Activated T-helper 2 cell treated with anti-CD3 and anti-CD28 coated beads, Interferon-gamma antibody, Interleukin-2, Interleukin-4, amounts not matched to agents 10 μg/mL and 5 μg/mL and 100 μg/mL, durations not matched to agents 14 hours and 24 hours and 36 hours (primary cell): ENCODE measurements around the gene ANKRD11. TPM values are rescaled to one million over a fixed set of nuclear protein-coding genes. Genes with fewer than 3 reads are reported as not detected.
A peak's percentile ranks its signal among the peaks of the same experiment; 100 is the strongest.
"Not testable (repeated sequence)": the region's sequence is repeated elsewhere in the genome, so short reads cannot be mapped to it uniquely, and the experiment has no call there.

ENCODE experiments used
- DNase-seq: peaks from one replicate; pipeline ENCODE4 v3.0.0; 2021; ENCODE audit warnings: low spot score
- H3K27ac Mint-ChIP-seq: one replicate; pipeline ENCODE4 v1.8.0; 2021; ENCODE audit warnings: mixed read lengths
- H3K27me3 Mint-ChIP-seq: one replicate; pipeline ENCODE4 v1.8.0; 2021; ENCODE audit warnings: low read depth, mixed read lengths
- H3K36me3 Mint-ChIP-seq: one replicate; pipeline ENCODE4 v1.8.0; 2021; ENCODE audit warnings: low read depth, mixed read lengths
- H3K4me1 Mint-ChIP-seq: one replicate; pipeline ENCODE4 v1.8.0; 2021; ENCODE audit warnings: low read depth, mixed read lengths
- H3K4me3 Mint-ChIP-seq: one replicate; pipeline ENCODE4 v1.8.0; 2021; ENCODE audit warnings: low read depth, mild to moderate bottlenecking, moderate library complexity, mixed read lengths
- H3K9me3 Mint-ChIP-seq: one replicate; pipeline ENCODE4 v1.8.0; 2021; ENCODE audit warnings: mixed read lengths
- intact Hi-C: fragments of 100-400 bp; cut with micrococcal nuclease; formaldehyde crosslinking; loops from one replicate; pipeline ENCODE4 v1.15.1; 2023
- total RNA-seq: library from RNA; stranded (reverse); gene quantifications from 2 replicates; pipeline ENCODE4 v1.2.3, GENCODE V29; 2022

The ANKRD11 gene
- total RNA-seq, 1 donor from 2014 or later, result 144 TPM

DNA sequence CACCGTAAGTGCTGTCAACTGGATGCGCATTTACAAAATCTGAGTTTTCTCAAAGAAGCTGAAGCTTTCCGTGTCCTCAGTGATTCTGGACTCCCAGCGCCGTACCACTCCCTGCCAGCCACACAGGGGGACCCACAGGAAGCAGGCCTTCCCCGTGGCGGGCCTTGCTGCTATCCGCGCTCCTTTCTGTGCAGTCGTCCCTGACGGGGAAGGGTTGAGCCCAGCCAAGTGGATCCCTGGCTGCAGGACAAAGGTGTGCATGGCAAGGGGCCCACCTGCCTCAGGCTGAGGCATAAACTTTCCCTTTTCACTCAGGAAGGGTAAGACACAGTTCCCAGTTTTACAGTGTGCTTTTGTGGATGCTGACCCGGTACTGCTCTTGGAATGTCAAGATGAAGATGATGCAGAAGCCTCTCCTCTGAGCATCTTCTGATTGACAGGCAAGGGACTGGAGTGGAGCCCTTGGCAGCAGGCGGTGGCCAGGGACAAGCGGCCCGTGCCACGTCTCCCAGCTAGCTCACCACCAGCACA lies 93.0 kb downstream of the ANKRD11 start:
- Mint-ChIP-seq H3K27me3 (no peaks in the 10 kb centered on the region), H3K4me3 (no peak overlapping the region), H3K27ac (no peak overlapping the region), H3K9me3 (no peaks in the 10 kb centered on the region), H3K36me3 (peaks cover 21% of the 10 kb centered on the region), H3K4me1 (peaks cover 22% of the 10 kb centered on the region)
- intact Hi-C loops, result no loop called here
- no peak for DNase-seq

DNA sequence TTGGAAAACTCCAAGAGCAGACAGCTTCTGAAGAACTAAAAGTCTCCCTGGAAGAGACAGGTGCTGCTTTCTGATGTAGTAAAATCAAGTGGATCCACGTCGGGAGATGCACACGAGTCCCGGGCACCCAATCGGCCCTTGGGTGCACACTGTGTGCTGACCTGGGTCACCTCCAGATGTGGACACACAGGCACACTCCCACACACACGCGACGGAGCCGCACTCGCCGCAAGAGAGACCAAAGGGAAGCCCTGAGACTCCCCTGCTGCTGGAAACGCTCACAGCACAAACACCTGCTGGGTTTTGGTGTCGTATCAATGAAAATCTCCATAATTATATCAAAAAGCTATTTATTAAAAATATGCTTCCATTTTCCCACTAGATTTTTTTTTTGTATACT lies 94.2 kb downstream of the ANKRD11 start:
- intact Hi-C loops, result no loop called here
- Mint-ChIP-seq H3K4me1 (peaks cover 16% of the 10 kb centered on the region), H3K27me3 (no peaks in the 10 kb centered on the region), H3K36me3 (peaks cover 28% of the 10 kb centered on the region), H3K9me3 (no peaks in the 10 kb centered on the region), H3K4me3 (no peak overlapping the region), H3K27ac (no peak overlapping the region)
- no peak for DNase-seq

DNA sequence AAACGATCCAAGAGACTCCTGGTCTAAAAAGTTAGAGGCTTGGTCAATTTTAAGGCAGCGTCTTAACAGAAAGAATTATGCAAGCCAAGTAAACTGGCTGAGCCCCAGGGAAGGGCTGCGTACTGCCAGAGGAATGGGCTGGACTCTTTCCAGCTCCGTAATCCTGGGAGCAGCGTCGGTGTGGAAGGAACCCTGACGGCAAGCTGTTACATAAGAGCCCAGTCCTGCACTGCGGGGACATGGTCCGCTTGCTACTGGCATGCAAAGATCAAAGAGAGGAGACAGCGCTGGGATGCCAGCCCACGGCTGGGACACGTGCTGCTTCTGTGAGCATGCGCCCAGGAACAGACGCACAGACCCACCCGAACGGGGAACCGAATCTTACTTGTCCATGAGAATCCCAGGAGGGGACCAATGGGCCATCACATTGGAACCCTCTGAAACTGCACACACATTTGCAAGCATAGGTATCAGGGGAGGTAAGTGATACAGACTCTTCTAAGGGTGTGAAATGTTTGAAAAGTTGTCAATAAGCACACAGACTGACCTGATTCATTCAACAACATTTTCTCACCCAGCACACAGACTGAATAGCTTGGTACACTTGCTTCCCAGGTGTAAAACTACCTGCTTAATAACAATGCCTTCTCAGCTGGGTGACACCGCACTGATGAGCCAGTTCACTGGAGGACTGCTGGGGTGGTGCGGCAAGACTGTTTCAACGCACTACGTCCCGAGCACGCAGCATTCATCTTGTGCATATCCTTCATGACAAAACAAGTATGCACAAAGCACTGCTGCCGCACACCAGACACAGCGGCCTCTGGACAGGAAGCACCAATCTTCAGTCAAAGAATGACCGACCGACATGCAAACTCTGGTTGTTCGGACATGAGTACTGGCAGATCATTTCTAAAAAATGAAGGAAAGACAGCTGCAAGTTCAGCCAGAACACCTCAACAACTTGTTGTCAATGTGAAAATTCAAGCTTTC lies 94.9 kb downstream of the ANKRD11 start:
- intact Hi-C loops, result no loop called here
- peaks cover 16% of the 10 kb centered on the region for H3K4me1 Mint-ChIP-seq
- no peaks in the 10 kb centered on the region for H3K27me3 Mint-ChIP-seq
- H3K9me3 Mint-ChIP-seq, result no peaks in the 10 kb centered on the region
- DNase-seq, result no peak
- H3K36me3 Mint-ChIP-seq, result peaks cover 32% of the 10 kb centered on the region
- no peak overlapping the region for H3K4me3 Mint-ChIP-seq
- H3K27ac Mint-ChIP-seq, result no peak overlapping the region

DNA sequence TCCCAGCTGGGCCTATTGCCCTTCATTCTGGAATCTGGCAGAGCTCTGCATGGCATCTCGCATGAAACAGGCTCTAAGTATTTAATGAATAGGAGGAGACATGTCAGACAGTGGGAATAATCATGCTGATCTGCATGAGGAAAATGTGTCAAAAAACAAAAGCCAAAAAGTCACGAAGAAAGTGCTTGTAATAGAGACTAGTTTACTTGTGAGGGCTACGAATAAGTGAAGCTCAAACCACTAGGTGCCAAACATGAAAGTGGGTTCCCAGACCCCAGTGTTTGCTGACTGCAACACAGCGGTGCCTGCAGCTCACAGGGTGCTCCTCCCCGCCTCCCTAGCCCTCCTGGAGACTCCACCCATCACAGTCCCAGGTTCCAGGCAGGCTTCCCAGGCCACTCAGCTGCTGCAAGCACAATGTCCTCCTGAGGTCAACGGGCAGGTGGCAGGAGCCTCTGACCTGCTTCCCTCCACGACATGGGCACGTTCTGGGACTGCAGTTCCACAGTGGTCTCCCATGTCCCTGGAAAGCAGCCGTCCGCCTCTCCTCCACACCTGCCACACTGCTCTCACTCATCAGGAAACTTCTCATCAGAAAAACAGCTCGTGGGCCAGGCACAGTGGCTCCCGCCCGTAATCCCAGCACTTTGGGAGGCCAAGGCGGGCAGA lies 96.5 kb downstream of the ANKRD11 start:
- H3K4me1 Mint-ChIP-seq, result peaks cover 16% of the 10 kb centered on the region
- intact Hi-C loops, result no loop called here
- no peak overlapping the region for H3K4me3 Mint-ChIP-seq
- peaks cover 36% of the 10 kb centered on the region for H3K36me3 Mint-ChIP-seq
- no peaks in the 10 kb centered on the region for H3K27me3 Mint-ChIP-seq
- H3K27ac Mint-ChIP-seq, result no peak overlapping the region
- no peaks in the 10 kb centered on the region for H3K9me3 Mint-ChIP-seq
- no peak for DNase-seq

DNA sequence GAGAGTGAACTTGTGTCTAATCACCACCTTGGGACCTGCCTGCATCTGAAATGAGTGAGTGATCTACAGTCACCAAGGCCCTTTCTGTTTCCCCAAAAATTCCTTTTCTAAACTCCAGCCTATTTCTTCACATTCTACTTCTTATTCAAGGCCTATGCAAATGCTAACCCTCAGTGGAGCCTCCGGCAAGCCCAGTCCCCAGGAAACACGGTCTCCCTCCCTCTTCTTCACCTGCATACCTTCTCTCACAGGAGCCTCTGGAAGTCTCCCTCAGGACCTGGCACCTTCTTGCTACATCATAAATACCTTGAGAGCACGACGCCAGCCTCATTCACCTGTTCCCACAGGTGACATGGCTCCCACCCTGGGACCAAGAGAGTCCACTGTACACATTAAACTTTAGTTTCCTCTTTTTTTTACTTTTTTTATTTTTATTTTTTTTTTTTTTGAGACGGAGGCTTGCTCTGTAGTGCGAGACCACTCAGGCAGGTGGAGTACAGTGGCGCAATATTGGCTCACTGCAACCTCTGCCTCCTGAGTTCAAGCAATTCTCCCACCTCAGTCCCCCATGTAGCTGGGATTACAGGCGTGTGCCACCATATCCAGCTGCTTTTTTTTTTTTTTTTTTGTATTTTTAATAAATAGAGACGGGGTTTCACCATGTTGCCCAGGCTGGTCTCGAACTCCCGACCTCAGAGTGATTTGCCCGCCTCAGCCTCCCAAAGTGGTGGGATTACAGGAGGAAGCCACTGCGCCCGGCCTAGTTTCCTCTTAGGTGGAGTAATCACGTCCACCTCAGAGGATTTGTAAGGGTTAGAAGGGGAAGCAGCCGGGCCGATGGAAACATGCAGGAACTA lies 97.3 kb downstream of the ANKRD11 start:
- H3K4me1 Mint-ChIP-seq, result peaks cover 21% of the 10 kb centered on the region

DNA sequence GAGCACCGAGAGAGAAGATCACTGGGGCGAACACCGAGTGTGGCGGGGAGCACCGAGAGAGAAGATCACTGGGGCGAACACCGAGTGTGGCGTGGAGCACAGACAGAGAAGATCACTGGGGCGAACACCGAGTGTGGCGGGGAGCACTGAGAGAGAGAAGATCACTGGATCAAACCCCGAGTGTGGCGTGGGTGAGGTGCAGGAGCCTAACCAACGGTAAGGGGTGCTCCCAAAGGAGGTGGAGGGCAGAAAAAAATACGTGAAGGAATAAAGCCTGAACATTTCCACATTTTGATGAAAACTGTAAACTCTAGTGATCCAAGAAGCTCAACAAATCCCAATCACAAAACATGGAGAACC lies 100.2 kb downstream of the ANKRD11 start:
- peaks cover 35% of the 10 kb centered on the region for H3K36me3 Mint-ChIP-seq
- H3K4me3 Mint-ChIP-seq, intact Hi-C loops, H3K9me3 Mint-ChIP-seq, H3K27me3 Mint-ChIP-seq, DNase-seq, H3K27ac Mint-ChIP-seq: not testable (repeated sequence)
- H3K4me1 Mint-ChIP-seq, result peaks cover 42% of the 10 kb centered on the region

More for the DNA sequence above, 97.3 kb downstream of the ANKRD11 start:
- H3K36me3 Mint-ChIP-seq, result peaks cover 34% of the 10 kb centered on the region
- no peaks in the 10 kb centered on the region for H3K9me3 Mint-ChIP-seq
- no peak for DNase-seq
- no peak overlapping the region for H3K27ac Mint-ChIP-seq
- H3K4me3 Mint-ChIP-seq, result no peak overlapping the region
- H3K27me3 Mint-ChIP-seq, result no peaks in the 10 kb centered on the region
- intact Hi-C loops, result no loop called here

DNA sequence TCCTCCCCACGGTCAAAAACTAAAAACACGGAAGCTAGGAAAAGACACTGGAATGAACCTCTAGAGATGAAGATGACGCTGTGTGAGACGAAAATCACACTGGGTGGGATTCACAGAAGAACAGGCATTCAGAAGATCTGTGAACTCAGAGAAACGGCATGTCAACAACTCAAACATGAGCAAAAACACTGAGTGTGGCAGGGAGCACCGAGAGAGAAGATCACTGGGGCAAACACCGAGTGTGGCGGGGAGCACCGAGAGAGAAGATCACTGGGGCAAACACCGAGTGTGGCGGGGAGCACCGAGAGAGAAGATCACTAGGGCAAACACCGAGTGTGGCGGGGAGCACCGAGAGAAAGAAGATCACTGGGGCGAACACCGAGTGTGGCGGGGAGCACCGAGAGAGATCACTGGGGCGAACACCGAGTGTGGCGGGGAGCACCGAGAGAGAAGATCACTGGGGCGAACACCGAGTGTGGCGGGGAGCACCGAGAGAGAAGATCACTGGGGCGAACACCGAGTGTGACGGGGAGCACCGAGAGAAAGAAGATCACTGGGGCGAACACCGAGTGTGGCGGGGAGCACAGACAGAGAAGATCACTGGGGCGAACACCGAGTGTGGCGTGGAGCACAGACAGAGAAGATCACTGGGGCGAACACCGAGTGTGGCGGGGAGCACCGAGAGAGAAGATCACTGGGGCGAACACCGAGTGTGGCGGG lies 100.7 kb downstream of the ANKRD11 start:
- not testable (repeated sequence) for H3K4me3 Mint-ChIP-seq, H3K9me3 Mint-ChIP-seq, H3K27me3 Mint-ChIP-seq, DNase-seq
- intact Hi-C loops, result loop anchor here (2.0 kb wide), 1 partner anchor 29 kb away; no protein-coding TSS in a partner anchor
- peaks cover 36% of the 10 kb centered on the region for H3K36me3 Mint-ChIP-seq
- peaks cover 41% of the 10 kb centered on the region for H3K4me1 Mint-ChIP-seq
- peak overlapping the region; percentile 42 for H3K27ac Mint-ChIP-seq

DNA sequence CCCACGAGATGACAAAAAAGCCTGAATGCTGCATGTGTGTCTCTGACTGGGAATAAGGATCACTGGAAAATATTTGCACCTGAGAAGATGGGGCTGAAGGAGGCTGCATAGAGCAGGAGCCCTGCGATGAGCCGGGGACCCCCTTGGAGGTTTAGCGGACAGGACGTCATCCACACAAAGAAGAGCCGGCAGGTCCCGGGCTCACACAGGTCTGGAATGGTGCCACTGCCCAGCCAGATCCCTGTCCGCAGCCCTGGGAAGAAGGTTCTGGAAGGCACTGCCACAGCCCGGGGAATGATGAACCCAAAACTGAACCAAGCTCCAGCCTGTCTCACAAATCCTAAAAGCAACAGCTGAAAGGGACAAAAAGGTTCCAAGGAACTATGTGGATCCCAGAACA lies 101.8 kb downstream of the ANKRD11 start:
- peaks cover 36% of the 10 kb centered on the region for H3K36me3 Mint-ChIP-seq
- no peak overlapping the region for H3K4me3 Mint-ChIP-seq
- no peak for DNase-seq
- no peaks in the 10 kb centered on the region for H3K27me3 Mint-ChIP-seq
- no peaks in the 10 kb centered on the region for H3K9me3 Mint-ChIP-seq
- intact Hi-C loops, result loop anchor here (2.0 kb wide), 1 partner anchor 28 kb away; no protein-coding TSS in a partner anchor
- peaks cover 47% of the 10 kb centered on the region for H3K4me1 Mint-ChIP-seq
- peak overlapping the region; percentile 59 for H3K27ac Mint-ChIP-seq

DNA sequence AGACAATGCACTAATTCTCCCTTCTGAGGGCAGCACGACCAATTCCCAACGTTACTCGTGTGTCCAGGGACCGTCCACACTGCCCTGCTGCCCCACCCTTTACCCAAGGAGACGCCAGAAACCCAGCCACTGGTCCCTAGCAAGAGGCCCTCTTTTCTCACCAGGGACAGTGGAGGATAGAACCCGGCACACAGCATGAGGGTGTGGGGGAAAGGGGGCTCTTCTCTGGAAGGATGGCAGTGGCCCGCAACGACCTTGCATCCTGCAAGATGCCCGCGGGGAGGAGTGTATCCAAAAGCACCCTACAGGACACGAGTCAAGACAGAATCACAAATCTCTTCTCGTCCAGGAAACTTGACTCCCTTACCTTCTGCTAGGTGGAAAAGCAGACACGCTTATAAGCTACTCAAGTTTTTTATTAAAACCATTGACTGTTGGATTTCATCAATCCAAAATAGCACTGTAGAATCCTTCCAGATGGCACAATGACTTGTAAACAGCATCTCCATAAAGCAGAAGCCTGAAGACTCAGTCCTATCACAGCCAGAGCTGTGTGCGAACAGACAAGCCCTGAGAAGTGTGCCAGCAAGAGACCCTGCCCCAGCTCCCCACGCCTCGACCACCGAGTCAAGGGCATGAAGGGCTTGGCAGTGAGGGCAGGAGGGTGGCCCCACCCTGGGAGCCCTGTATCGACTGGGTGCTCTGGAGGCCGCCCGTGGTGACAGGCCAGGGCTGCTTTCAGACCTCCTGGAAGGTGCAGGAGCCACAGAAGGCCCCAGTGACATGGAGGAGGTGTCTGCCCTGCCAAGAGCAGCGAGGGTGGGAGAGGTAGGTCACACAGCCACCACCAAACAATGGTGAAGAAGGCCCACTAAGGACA lies 103.8 kb downstream of the ANKRD11 start:
- Mint-ChIP-seq H3K27me3 (no peaks in the 10 kb centered on the region), H3K4me3 (peak overlapping the region; percentile 37), H3K36me3 (peaks cover 26% of the 10 kb centered on the region), H3K27ac (peak overlapping the region; percentile 70), H3K4me1 (peaks cover 57% of the 10 kb centered on the region), H3K9me3 (no peaks in the 10 kb centered on the region)
- DNase-seq, result no peak
- intact Hi-C loops, result no loop called here

DNA sequence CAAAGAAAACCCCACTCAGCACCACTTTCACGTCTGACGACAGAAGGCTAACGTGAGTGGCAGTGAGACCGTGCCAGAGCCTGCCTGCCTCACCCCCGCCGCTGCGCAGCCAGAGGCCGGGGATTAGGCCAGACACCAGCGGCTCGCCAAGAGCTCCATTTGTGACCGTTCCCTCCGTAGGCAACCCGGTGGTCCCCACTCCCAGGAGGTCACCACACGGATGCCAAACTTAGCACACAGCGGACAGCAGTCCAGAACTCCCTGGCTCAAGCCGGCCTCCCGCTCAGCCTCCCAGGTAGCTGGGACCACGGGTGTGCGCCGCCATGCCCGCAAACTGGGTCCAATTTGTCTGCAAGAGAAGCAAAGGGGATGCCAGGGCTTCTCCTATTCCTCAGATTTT lies 104.6 kb downstream of the ANKRD11 start:
- H3K36me3 Mint-ChIP-seq, result peaks cover 21% of the 10 kb centered on the region
- H3K4me3 Mint-ChIP-seq, result no peak overlapping the region
- no peak overlapping the region for H3K27ac Mint-ChIP-seq
- H3K4me1 Mint-ChIP-seq, result peaks cover 61% of the 10 kb centered on the region
- no peaks in the 10 kb centered on the region for H3K27me3 Mint-ChIP-seq
- intact Hi-C loops, result no loop called here
- no peak for DNase-seq
- H3K9me3 Mint-ChIP-seq, result no peaks in the 10 kb centered on the region

DNA sequence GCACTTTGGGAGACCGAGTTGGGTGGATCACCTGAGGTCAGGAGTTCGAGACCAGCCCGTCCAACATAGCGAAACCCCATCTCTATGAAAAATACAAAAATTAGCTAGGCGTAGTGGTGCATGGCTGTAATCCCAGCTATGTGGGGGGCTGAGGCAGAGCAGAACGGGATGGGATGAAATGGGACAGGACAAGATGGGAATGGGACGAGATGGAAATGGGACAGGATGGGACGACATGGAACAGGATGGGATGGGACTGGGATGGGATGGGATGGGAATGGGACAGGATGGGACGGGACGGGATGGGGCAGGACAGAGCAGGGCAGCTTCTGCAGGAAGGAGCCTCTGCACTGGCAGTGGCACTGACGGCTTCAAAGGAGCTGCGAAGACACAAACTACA lies 106.1 kb downstream of the ANKRD11 start:
- intact Hi-C loops, result no loop called here
- Mint-ChIP-seq H3K4me1 (peaks cover 68% of the 10 kb centered on the region), H3K27ac (no peak overlapping the region)

More for the DNA sequence above, 106.1 kb downstream of the ANKRD11 start:
- no peak for DNase-seq
- Mint-ChIP-seq H3K9me3 (no peaks in the 10 kb centered on the region), H3K4me3 (no peak overlapping the region), H3K27me3 (no peaks in the 10 kb centered on the region), H3K36me3 (peaks cover 12% of the 10 kb centered on the region)
